Right lobe of liver (tissue), 4 donors: ENCODE data around the gene MAP1B.

Experiments
- CTCF ChIP-seq, 4 donors: fragments of 200-600 bp in 3 of 4; fragments of 450-650 bp in 1 of 4; IDR thresholded peaks; one replicate each; pipeline versions ENCODE4 v1.5.1 to v1.8.0; 2016 to 2022; ENCODE audit warnings: antibody characterized with exemption in 4 of 4, mild to moderate bottlenecking in 2 of 4
- POLR2A ChIP-seq: fragments of 450-650 bp; IDR thresholded peaks from one replicate; pipeline ENCODE4 v1.6.1; 2017; ENCODE audit warnings: antibody characterized with exemption, mild to moderate bottlenecking
- donor health status: DM: no; HTN: no; CAD: no.
- donor health status: DM: no; HTN: no; CAD: no.
- donor health status: DM: no; HTN: yes; CAD: no.

GRCh38 chr5:72057816-72058215 is 49.5 kb upstream of the MAP1B start:
- no peak for TF ChIP-seq POLR2A
- no peak for TF ChIP-seq CTCF (IDR thresholded peaks at IDR 0.05)
